NCI-H2196 treated with DMSO at 0.1 percent for 48 hours (cell line): Measurements from ENCODE around the gene GALNS.
"Not testable (repeated sequence)": the region's sequence is repeated elsewhere in the genome, so short reads cannot be mapped to it uniquely, and the experiment has no call there.

Experiments
- DNase-seq: peaks from one replicate; lab custom pipeline; 2025; ENCODE audit not compliant: unreplicated experiment; lab: John Stamatoyannopoulos, UW

The GALNS gene

GRCh38 chr16:88772871-88773811, 83.6 kb downstream of the GALNS start:
- no peak for DNase-seq

- DNase-seq: not testable (repeated sequence)
Measured at GRCh38 chr16:88771781-88772180, 85.0 kb downstream of the GALNS start.

- no peak for DNase-seq
Measured at GRCh38 chr16:88771294-88771772, 85.4 kb downstream of the GALNS start.

- no peak for DNase-seq
Measured at GRCh38 chr16:88770461-88771293, 86.1 kb downstream of the GALNS start.

GRCh38 chr16:88769617-88770460, 86.9 kb downstream of the GALNS start:
- no peak for DNase-seq

GRCh38 chr16:88768071-88768783, 88.5 kb downstream of the GALNS start:
- DNase-seq: no peak

- no peak for DNase-seq
Measured at GRCh38 chr16:88767546-88768070, 89.1 kb downstream of the GALNS start.

- DNase-seq: no peak
Measured at GRCh38 chr16:88766975-88767374, 89.8 kb downstream of the GALNS start.

GRCh38 chr16:88764913-88765349, 91.8 kb downstream of the GALNS start:
- no peak for DNase-seq

- no peak for DNase-seq
Measured at GRCh38 chr16:88764080-88764479, 92.7 kb downstream of the GALNS start.
